ENCODE measurements around the gene MED26. TPM values are rescaled to one million over a fixed set of nuclear protein-coding genes. Genes with fewer than 3 reads are reported as not detected.
A peak's percentile ranks its signal among the peaks of the same experiment; 100 is the strongest.

MED26 gene
- total RNA-seq, 1 experiment from 2014 or later, result 8.8 TPM

GRCh38 chr19:16571283-16571682 is 56.7 kb downstream of the MED26 start:
- no peak for TF ChIP-seq SIN3A (IDR thresholded peaks at IDR 0.05; ENCODE audit: borderline replicate concordance, insufficient read depth, low read depth, low read length)
- TF ChIP-seq POLR2AphosphoS5 (IDR thresholded peaks at IDR 0.05; ENCODE audit: low read depth, low read length), result no peak
- TF ChIP-seq, protein P1, sequence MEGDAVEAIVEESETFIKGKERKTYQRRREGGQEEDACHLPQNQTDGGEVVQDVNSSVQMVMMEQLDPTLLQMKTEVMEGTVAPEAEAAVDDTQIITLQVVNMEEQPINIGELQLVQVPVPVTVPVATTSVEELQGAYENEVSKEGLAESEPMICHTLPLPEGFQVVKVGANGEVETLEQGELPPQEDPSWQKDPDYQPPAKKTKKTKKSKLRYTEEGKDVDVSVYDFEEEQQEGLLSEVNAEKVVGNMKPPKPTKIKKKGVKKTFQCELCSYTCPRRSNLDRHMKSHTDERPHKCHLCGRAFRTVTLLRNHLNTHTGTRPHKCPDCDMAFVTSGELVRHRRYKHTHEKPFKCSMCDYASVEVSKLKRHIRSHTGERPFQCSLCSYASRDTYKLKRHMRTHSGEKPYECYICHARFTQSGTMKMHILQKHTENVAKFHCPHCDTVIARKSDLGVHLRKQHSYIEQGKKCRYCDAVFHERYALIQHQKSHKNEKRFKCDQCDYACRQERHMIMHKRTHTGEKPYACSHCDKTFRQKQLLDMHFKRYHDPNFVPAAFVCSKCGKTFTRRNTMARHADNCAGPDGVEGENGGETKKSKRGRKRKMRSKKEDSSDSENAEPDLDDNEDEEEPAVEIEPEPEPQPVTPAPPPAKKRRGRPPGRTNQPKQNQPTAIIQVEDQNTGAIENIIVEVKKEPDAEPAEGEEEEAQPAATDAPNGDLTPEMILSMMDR (IDR thresholded peaks at IDR 0.05), result no peak
- TF ChIP-seq, protein P2, sequence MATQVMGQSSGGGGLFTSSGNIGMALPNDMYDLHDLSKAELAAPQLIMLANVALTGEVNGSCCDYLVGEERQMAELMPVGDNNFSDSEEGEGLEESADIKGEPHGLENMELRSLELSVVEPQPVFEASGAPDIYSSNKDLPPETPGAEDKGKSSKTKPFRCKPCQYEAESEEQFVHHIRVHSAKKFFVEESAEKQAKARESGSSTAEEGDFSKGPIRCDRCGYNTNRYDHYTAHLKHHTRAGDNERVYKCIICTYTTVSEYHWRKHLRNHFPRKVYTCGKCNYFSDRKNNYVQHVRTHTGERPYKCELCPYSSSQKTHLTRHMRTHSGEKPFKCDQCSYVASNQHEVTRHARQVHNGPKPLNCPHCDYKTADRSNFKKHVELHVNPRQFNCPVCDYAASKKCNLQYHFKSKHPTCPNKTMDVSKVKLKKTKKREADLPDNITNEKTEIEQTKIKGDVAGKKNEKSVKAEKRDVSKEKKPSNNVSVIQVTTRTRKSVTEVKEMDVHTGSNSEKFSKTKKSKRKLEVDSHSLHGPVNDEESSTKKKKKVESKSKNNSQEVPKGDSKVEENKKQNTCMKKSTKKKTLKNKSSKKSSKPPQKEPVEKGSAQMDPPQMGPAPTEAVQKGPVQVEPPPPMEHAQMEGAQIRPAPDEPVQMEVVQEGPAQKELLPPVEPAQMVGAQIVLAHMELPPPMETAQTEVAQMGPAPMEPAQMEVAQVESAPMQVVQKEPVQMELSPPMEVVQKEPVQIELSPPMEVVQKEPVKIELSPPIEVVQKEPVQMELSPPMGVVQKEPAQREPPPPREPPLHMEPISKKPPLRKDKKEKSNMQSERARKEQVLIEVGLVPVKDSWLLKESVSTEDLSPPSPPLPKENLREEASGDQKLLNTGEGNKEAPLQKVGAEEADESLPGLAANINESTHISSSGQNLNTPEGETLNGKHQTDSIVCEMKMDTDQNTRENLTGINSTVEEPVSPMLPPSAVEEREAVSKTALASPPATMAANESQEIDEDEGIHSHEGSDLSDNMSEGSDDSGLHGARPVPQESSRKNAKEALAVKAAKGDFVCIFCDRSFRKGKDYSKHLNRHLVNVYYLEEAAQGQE (IDR thresholded peaks at IDR 0.05; ENCODE audit: insufficient read depth in 1 of 2, low read depth in 2 of 2, low read length in 1 of 2), result no peak
- no peak for TF ChIP-seq TCF7L2 (IDR thresholded peaks at IDR 0.05; ENCODE audit: low read depth, low read length)
- BruUV-seq (replicated peaks), result no TSS peak
- H3K27ac ChIP-seq (ENCODE audit: low read length), result peak overlapping the region; percentile 77
- H3K9me3 ChIP-seq (ENCODE audit: control insufficient read depth, insufficient read depth, low read depth, low read length), result no peaks in the 10 kb centered on the region
- in situ Hi-C loops (cut with HindIII; ENCODE audit: low pct_unique_long_range_greater_than_20kb, low sequenced_read_pairs) (no loop called here), intact Hi-C loops (cut with micrococcal nuclease; ENCODE audit: unreplicated experiment) (no loop called here)
- ChIA-PET POLR2A (no interaction called here), CTCF (no interaction called here)
- no peaks in the 10 kb centered on the region for H3K27me3 ChIP-seq (ENCODE audit: control insufficient read depth, insufficient read depth, low read length)
- ATAC-seq (no peak), DNase-seq (ENCODE audit: low read depth, low spot score) (no peak)
- H3K4me1 ChIP-seq (ENCODE audit: control insufficient read depth, insufficient read depth, low read length), result peaks cover 8% of the 10 kb centered on the region
- H3K36me3 ChIP-seq (ENCODE audit: control insufficient read depth, insufficient read depth, low read length), result peaks cover 4% of the 10 kb centered on the region
- H3K4me3 ChIP-seq (ENCODE audit: low read depth in 2 of 2, low read length in 2 of 2), result peak overlapping the region; percentile 77 to 93

DNA sequence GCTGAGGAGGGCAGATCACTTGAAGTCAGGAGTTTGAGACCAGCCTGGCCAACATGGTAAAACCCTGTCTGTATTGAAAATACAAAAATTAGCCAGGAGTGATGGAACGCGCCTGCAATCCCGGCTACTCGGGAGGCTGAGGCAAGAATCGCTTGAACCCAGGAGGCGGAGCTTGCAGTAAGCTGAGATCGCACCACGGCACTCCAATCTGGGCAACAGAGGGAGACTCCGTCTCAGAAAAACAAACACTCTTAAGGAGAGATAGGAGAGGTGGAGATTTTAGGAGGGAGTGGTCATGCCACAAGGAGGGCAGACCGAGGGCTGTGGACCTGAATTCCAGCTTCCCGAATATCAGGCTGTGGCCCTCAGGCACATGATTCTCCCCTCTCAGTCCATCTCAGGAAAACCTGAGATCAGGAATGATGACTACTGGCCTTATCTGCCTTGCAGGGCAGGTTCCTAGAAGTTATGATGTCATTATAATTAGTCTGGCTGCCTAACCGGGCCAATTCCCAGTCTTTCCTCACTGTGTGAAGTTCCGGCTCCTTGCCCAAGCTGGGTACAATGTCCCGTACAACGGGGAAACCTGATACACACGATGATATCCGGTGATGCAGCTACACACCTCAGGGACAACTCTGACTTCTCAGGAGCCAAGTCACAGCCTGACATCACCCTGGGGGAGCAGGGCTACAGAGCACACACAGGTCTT is 58.2 kb downstream of the MED26 start:
- no peak for DNase-seq (ENCODE audit: low read depth, low spot score)
- ChIA-PET POLR2A (no interaction called here), CTCF (no interaction called here)
- Histone ChIP-seq H3K27me3 (ENCODE audit: control insufficient read depth, insufficient read depth, low read length) (no peaks in the 10 kb centered on the region), H3K9me3 (ENCODE audit: control insufficient read depth, insufficient read depth, low read depth, low read length) (no peaks in the 10 kb centered on the region), H3K36me3 (ENCODE audit: control insufficient read depth, insufficient read depth, low read length) (peaks cover 6% of the 10 kb centered on the region), H3K4me1 (ENCODE audit: control insufficient read depth, insufficient read depth, low read length) (peaks cover 8% of the 10 kb centered on the region), H3K4me3 (ENCODE audit: low read depth in 2 of 2, low read length in 2 of 2) (0 out of 4 replicates have a peak overlapping the region, but pooled peaks of 1 of the 2 experiments have one; percentile 4), H3K27ac (ENCODE audit: low read length) (no peak overlapping the region)
- ATAC-seq, result no peak
- TF ChIP-seq, protein P2 (IDR thresholded peaks at IDR 0.05; ENCODE audit: insufficient read depth in 1 of 2, low read depth in 2 of 2, low read length in 1 of 2), result no peak
- TF ChIP-seq, protein P1 (IDR thresholded peaks at IDR 0.05), result no peak
- TF ChIP-seq TCF7L2 (IDR thresholded peaks at IDR 0.05; ENCODE audit: low read depth, low read length) (no peak), POLR2AphosphoS5 (IDR thresholded peaks at IDR 0.05; ENCODE audit: low read depth, low read length) (no peak), SIN3A (IDR thresholded peaks at IDR 0.05; ENCODE audit: borderline replicate concordance, insufficient read depth, low read depth, low read length) (no peak)
- intact Hi-C loops (cut with micrococcal nuclease; ENCODE audit: unreplicated experiment), result no loop called here
- in situ Hi-C loops (cut with HindIII; ENCODE audit: low pct_unique_long_range_greater_than_20kb, low sequenced_read_pairs), result no loop called here
- BruUV-seq (replicated peaks), result no TSS peak

Measured in Panc1 (cell line).